ENCODE measurements around the gene ID3.
A peak's percentile ranks its signal among the peaks of the same experiment; 100 is the strongest.

The ID3 gene

GRCh38 chr1:23564529-23565122, 5.3 kb upstream of the ID3 start:
- no peak for DNase-seq

- DNase-seq = no peak
Observed at GRCh38 chr1:23563755-23564374, 4.6 kb upstream of the ID3 start.

DNA sequence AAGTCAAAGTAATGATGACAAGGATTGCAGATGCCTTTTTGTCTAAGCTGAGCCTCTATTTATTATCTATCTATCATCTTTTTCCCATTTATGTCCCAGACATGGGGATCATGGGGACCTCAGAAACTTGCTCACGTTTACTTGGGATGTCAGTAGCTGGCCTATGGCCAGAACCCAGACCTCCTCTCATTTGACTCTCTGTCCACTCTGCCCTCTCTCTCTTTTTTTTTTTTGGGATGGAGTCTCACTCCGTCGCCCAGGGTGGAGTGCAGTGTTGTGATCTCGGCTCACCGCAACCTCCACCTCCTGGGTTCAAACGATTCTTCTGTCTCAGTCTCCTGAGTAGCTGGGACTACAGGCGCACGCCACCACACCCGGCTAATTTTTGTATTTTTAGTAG, 3.7 kb upstream of the ID3 start:
- no peak for DNase-seq

GRCh38 chr1:23562137-23562876, 3.0 kb upstream of the ID3 start:
- peak; percentile 47 for DNase-seq

DNA sequence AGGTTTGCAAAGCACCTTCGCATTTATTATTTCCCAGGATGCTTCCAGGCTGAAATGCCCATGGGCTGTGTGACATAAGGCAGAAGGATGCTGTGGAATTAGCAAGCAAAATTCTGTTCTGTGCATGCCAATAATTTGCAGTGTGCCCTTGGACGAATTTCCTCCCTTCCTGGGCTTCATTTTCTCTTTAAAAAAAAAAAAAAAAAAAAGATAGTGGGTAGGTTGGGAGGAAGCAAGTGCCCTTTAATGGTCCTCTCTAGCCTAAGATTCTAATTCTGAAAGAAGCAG, 2.5 kb upstream of the ID3 start:
- DNase-seq = no peak

DNA sequence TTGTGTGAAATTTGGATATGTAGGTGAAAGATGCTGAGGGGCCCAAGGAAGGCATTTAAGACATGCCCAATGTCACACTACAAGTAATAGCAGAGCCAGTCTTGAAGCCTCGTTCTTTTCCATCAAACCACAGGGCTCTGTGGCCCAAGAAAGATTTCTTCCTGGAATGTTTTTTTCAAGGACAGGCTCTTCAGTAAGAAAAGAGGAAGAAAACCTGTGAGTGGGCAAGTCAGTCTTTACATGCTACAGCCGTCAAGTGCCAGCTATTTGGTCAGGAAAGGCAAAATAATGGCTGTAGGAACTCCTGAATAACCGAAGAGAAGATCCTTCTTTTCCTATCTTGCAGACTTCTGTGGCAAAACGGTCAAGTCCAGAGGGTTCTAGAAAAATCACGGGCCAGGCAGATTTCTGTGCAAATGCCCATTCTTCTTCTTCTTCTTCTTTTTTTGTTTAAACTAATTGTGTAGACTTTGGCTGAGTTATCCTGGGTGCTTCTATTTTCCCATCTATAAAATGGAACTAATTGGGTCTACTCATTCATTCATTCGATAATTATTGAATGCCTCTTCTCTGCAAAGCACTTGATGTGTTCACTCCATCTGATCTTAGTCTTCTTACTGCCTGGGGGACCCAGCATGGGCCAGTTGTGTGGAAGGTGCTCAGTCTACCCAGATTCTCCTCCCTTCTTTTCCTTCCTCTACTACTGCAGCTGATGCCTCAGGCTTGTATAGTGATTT, 1.9 kb upstream of the ID3 start:
- DNase-seq = no peak

- DNase-seq = no peak
Observed at GRCh38 chr1:23559985-23560741, 862 bp upstream of the ID3 start.

GRCh38 chr1:23558872-23559135, 497 bp downstream of the ID3 start:
- DNase-seq = no peak

- DNase-seq = peak; percentile 39
Observed at GRCh38 chr1:23558140-23558871, 995 bp downstream of the ID3 start.

GRCh38 chr1:23557471-23558124, 1.7 kb downstream of the ID3 start:
- DNase-seq = no peak

GRCh38 chr1:23556635-23557470, 2.4 kb downstream of the ID3 start:
- peak; percentile 28 for DNase-seq

GRCh38 chr1:23555986-23556634, 3.2 kb downstream of the ID3 start:
- DNase-seq = no peak

DNA sequence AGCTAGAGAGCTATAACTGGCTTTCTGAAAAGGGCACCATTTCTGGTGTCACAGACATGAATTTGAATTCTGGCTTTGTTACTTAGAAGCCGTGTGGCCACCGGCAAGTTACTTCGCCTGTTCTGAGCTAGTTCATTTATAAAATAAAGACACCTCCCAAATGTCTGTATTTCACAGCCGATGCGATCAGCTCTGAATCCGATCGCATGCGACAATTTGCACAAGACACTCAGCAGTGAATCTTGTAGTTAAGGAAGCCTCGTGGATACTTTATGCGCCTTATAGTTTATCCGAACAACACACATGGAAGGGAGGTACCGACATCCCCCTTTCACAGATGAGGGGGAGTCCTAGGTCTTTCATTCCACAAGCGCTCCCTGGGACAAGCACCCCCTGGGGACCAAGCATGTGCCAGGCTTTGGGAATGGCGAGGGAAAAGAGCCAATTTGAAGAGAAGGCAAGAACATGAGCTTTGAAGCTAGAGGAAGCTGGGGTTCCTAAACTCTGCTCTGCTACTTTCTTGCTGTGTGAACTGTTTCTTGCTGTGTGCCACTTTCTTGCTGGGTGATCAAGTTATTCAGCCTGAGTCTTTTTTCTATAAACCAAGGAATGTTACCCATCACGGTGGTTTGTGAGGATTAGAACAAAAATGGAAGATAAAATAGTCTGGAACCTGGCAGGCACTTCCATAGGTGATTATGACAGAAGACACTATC, 3.9 kb downstream of the ID3 start:
- DNase-seq = no peak

GRCh38 chr1:23554481-23555269, 4.6 kb downstream of the ID3 start:
- peak; percentile 91 for DNase-seq

GRCh38 chr1:23554127-23554480, 5.2 kb downstream of the ID3 start:
- peak; percentile 24 for DNase-seq

DNA sequence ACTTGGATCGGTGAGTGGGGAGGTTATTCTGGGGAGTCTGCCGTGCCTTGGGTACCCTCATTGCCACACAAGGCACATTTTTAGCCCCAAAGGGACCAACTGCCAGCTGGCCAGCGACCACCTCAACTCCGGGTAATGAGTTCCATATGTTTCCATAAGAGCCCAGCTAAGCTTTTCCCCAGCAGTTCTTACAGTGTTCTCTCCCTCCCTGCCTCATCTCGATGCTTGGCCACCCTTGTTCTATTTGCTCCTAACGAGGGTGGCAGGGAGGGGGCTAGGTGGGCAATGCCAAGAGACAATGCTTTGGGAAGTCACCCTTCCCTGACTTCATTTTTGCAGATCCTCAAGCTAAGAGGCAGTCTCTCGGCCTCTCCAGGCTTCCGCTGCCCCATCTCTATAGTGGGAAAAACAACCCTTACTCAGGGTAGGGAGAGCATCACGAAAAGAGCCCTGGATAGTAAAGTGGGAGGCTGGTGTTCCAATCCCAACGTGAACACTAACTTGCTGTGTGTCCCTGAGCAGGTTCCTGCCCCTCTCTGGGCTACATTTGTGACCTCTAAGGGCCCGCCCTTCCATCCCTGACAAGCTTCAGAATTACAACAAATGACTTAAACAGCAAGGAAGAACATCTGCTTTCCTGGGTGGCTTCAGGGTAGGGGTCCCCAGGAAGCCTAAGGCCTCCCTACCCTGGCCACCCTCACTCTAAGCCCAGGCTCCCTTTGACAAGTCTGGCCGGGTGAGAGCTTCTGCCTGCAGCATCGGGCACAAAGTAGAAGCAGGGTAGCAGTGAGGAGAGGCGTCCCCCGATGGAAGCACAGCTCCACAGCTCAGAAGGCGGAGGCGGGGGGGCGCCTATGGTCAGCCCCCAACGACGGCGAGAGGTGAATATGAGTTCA, 5.8 kb downstream of the ID3 start:
- peak; percentile 30 for DNase-seq

- no peak for DNase-seq
Observed at GRCh38 chr1:23551849-23552248, 7.5 kb downstream of the ID3 start.

GRCh38 chr1:23548704-23549143, 10.6 kb downstream of the ID3 start:
- no peak for DNase-seq

Data from activated T-cell treated with anti-CD3 and anti-CD28 coated beads, Interleukin-2, amount 50 U/mL, for 1 hour (primary cell).